GM21528 (cell line): ENCODE data around the gene AGTRAP.

ENCODE experiments used
- ATAC-seq: cut with Tn5 transposase; IDR thresholded peaks from one replicate; pipeline ENCODE4 v1.9.1; 2021; ENCODE audit warnings: mild to moderate bottlenecking, moderate library complexity; ENCODE audit not compliant: unreplicated experiment, low FRiP score

AGTRAP gene

DNA sequence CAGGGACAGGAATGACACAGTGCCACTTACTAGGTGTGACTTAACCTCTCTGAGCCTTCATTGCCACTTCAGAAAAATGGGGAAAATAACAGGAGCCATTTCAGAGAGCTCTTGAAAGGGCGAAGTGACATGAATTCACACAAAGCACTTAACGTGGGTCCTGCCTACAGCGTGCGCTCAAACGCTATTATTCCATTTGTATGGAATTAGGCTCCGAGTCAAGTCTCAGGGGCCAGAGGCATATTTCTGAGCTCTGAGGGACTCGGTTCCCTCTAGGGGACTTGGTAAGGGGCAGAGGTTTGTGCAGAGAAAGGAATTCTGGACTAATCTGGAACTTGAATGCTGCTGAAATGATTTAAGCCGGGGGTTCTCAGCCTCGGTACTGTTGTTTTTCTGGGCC, 30.3 kb upstream of the AGTRAP start:
- ATAC-seq, result no peak

DNA sequence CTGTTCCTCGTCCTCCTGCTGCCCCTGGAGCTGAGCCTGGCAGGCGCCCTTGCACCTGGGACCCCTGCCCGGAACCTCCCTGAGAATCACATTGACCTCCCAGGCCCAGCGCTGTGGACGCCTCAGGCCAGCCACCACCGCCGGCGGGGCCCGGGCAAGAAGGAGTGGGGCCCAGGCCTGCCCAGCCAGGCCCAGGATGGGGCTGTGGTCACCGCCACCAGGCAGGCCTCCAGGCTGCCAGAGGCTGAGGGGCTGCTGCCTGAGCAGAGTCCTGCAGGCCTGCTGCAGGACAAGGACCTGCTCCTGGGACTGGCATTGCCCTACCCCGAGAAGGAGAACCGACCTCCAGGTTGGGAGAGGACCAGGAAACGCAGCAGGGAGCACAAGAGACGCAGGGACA, 29.6 kb upstream of the AGTRAP start:
- ATAC-seq, result no peak

DNA sequence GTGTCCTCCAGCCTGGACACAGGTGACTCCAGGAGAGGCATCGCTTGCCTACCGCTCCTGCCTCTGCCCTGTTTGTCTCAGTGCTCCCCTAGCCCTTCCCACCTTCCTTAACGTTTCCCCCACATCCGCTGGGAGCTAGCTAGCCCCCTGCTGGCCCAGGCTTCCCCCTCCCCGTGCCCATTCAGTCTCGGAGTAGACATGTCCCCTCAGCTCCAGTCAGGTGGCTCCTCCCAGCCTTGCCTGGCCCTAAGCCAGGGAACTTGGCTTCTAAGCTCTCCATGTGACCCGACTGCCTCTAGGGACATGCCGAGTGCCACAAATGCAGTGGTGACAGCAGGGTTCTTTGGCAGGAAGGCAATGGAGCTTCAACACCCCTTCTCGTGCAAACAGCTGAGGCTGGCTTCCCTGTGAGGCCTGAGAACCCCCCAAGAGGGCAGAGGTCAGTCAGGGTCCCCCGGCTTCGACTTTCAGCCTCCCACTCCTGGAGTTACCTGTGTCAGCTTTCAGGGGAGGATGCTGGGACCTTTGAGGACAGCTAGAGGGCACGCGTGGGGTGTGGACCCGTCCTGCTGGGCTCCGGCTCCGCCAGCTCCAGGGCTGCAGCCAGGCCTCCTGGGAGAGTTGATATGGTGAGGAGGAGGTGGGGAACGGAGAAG, 28.2 kb upstream of the AGTRAP start:
- ATAC-seq, result no peak

DNA sequence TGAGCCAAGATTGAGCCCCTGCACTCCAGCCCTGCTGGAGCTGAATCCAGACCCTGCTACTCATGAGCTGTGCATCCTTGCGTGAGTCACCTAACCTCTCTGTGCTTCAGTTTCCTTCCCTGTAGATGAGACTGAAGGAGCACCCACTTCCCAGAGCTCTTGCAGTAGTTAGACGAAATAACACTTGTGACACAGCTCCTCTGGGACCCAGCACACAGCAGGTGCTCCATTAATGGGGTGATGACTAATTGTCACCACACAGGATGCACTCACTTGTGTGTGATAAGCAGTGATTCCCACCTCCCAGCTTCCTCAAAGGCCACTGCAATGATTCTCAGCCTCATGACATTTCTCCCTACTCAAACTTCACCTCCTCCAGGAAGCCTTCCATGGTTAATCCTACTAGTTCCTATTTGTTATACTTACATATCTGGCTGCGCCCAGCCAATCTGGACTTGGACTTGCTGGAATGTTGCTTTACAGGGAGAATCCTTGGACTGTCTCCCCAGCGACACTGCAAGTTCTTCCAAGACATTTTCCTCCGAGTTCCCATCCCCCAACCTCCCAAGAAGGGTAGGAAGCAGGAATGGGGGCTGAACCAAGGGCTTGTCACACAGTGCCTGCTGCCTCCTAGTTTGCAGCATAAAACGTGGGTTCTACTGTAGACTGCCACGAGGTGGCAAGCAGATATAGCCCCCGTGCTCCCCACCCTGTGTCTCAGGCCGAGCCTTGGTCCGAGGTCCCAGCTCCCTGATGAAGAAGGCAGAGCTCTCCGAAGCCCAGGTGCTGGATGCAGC, 27.2 kb upstream of the AGTRAP start:
- ATAC-seq, result no peak

DNA sequence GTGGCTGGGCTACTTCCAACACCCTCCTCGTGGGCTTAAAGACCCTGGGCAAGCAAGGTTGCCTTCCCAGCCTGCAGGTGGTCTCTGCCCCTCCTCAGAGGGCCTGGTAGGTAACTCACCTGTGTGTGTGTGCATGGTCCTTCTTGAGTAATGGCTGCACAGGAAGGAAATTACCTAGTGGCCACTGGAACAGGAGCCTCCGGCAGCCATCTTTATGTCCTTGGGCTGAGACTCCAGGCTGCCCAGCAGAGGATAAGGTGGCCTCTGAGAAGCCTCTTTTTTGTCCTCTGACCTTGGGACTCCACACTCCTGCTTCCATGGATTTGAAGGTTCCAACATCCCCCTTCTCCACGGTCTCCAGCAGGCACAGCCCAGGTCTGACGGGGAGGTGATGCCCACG, 24.4 kb upstream of the AGTRAP start:
- ATAC-seq, result no peak

DNA sequence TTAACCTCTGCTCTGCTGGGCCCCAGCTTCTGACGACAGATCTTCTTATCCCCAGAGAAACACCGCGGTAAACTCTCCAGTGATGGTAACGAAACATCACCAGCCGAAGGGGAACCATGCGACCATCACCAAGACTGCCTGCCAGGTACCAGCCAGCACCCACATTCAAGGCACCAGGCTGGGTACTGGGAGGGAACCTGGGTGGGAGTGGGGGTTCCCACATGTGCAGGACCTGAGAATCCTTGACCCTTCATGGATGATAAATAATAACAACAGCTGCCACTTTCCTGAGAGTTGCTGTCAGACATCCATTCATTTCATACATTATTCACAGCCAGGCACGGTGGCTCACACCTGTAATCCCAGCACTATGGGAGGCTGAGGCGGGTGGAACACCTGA, 23.7 kb upstream of the AGTRAP start:
- ATAC-seq, result no peak

DNA sequence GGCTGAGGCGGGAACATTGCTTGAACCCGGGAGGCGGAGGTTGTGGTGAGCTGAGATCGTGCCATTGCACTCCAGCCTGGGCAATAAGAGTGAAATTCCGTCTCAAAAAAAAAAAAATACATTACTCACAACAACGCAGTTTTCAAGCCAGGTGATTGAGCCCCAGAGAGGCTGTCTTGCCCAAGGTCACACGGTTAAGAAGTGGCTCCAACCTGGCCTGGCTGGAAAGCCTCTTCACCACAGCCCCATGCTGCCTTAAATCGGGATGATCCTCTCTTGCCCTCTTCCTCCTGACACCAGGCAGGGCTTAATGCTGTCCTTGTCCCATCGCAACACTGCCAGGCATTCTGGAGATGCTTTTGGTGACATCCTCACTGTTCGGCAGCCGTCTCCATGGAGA, 22.8 kb upstream of the AGTRAP start:
- no peak for ATAC-seq

DNA sequence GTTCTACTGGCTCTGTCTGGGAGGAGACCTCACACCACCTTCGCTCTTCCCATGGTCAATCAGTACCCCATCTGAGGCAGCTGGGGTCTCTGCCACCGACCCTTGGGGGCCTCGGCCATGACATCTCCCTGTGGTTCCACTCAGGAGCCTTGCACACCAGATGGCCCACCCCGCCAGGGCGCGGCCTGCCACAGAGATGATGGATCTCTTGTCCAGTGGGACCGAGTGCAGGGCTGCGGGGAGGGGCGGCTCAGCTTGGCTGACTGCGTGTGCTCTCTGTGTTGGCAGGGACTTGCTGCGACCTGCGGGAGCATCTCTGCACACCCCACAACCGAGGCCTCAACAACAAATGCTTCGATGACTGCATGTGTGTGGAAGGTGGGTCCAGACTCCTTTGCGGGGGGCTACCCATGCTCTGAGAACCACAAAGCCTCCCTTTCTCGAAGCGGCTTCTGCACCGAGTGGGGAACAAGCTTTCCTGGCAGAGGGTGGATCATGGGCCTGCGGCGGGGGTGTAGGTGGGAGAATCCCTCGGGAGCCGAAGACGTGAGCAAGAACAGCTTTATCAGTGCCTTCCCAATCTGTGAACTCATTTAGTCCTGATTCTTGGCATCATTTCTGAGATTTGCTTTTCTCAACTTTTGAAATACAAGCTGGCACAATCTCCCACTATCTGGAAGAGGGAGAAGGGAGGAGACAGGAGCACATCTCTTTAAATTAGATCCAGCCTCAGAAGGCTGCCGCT, 20.9 kb upstream of the AGTRAP start:
- no peak for ATAC-seq

DNA sequence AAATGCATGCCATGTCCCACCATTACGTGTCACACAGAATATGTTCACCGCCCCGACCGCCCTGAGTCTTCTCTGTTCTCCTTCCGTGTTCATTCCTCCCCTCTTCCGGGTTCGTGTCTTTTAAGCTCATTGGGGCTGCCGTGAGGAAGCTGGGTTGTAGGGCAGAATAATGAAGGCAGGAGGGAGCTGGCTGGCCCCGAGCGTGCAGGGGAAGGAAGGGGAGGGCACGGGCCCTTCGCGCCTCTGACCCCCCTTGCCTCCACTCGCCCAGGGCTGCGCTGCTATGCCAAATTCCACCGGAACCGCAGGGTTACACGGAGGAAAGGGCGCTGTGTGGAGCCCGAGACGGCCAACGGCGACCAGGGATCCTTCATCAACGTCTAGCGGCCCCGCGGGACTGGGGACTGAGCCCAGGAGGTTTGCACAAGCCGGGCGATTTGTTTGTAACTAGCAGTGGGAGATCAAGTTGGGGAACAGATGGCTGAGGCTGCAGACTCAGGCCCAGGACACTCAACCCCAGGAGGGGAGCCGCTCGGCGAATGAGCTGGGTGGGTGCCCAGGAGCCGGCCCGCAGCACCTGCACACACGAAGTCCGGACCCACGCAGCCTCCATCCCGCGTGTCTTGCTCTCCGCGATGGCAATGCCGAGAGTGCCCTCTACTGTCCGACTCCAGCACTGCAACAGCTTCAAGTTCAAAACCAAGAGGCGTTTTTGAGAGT, 16.5 kb upstream of the AGTRAP start:
- peak; percentile 62 for ATAC-seq

DNA sequence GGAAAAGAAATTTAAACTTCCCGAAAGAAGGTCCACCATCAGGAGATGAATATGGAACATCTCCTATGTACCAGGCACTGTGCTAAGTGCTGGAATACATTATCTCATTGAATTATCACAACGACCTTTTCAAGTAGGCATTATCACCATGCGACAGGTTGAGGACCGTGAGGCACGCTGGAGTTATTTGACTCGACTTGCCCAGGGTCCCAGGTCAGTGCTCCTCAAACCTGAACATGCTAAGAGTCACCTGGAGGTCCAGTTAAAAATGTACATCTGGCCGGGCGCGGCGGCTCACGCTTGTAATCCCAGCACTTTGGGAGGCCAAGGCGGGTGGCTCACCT, 15.9 kb upstream of the AGTRAP start:
- no peak for ATAC-seq

DNA sequence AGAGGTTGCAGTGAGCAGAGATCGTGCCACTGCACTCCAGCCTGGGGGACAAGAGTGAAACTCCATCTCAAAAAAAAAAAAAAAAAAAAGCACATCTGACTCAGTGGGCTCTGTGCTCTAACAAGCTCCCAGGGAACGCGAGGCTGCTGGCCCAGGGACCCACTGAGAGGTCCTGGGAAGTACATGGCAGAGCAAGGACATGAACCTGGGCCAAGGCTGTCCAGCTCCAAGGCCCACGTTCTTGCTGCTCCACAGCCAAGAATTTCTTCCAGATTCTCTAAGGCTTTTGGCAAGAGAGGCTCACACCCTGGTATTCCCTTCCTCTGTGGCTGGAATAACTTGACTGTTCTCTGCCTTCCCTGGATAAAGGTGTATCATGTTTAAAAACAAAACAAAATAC, 15.4 kb upstream of the AGTRAP start:
- ATAC-seq, result no peak

DNA sequence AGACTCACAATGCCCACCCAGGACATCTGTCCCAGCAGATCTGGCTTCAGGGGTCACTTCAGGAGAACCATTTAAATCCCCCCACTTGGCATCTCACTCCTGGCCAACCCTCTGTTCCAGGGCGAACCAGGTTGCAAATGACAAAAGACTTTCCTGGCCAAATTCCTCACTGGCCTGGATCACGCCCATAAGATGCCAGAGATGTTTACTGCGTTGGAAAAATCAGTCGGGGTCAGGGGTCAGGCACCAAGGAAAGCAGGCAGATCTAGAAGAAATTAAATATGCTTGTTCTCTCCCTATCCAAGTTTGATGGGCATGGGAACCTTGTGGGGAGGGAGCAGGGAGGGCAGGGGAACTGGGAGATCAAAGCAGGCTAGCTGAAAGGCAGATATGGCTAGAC, 14.6 kb upstream of the AGTRAP start:
- no peak for ATAC-seq

DNA sequence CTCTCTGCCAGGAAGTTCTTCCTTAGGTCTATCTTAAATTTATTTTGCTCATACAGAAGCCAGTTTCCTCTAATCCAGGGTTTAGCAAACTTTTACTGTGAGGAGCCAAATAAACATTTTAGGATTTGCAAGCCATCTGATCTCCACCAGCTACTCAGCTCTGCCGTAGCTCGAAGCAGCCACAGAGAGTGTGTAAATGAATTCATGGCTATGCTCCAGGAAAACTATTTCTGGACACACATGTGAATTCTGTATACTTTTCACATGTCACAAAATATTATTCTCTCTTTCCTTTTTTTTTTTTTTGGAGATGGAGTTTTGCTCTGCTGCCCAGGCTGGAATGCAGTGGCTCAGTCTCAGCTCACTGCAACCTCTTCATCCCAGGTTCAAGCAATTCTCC, 13.4 kb upstream of the AGTRAP start:
- no peak for ATAC-seq

DNA sequence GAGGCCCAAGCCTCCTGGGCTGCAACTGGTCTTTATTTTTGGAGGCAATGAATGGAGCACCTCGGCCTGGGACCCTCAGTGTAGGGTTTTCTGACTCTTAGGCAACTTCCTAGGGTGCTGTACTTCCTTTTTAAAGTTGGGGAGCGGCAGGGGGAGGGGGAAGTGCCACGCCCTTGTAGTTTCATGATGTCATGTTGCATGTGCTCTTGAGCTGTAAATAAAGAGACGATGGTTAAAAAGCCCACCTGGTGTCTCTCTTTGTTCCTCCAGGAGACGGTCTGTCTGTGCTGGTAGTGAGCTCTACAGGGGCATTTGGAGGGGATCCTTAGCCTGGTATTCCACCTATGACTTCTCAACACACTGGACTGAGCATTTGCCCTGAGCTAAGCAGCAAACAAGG, 10.3 kb upstream of the AGTRAP start:
- ATAC-seq, result no peak

DNA sequence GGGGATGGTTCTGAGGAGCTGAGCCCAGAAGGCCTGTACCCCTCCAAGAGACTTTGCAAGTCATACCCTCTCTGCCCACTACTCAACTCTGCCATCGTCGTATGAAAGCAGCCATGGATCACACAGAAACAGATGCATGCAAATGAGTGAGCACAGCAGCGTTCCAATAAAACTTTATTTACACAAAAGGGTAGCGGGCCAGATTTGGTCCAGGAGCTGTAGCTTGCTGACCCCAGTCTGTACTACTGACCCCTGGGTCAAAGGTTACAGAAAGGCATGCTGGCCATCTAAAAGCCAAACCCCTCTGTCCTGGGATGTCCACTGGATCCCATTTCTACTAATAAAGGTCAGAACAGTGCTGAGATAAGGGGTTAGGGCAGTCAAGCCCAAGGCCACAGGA, 8.8 kb upstream of the AGTRAP start:
- ATAC-seq, result no peak

DNA sequence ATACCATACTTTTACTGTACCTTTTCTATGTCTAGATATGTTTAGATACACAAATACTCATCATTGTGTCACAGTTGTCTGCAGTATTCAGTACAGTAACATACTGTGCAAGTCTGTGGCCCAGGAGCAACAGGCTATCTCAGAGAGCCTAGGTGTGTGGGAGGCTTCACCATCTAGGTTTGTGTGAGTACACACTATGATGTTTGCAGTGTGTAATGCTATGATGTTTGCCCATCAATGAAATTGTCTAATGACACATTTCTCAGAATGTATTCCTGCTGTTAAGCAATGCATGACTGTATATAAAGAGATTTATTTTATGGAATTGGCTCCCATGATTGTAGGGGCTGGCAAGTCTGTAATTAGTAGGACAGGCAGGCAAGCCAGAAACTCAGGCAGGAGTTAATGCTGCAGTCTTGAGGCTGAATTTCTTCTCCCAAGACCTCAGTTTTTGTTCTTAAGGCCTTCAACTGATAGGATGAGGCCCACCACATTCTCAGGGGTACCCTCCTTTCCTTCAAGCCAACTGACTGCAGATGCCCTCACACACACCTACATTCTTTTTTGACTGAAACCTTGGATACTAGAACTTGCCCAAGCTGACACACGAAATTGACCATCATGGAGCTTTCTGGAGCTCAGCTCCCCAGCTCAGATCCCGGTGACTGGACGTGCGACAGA, 7.7 kb upstream of the AGTRAP start:
- no peak for ATAC-seq

DNA sequence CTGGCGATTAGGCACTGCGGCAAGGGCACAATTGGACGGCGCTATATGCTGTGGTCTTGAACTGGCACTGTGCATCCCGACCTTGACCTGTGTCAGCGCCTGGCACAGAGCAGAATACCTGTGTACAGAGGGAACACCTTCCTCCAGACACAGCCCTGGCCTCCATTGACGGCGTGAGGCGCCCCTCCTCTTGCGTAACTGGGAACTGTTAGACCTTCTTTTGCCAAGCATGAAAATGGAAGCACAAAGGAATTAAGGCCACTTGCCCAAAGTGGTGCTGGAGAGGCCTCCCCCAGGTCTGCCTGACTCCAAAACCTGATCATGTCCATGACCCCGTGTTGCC, 6.8 kb upstream of the AGTRAP start:
- no peak for ATAC-seq

DNA sequence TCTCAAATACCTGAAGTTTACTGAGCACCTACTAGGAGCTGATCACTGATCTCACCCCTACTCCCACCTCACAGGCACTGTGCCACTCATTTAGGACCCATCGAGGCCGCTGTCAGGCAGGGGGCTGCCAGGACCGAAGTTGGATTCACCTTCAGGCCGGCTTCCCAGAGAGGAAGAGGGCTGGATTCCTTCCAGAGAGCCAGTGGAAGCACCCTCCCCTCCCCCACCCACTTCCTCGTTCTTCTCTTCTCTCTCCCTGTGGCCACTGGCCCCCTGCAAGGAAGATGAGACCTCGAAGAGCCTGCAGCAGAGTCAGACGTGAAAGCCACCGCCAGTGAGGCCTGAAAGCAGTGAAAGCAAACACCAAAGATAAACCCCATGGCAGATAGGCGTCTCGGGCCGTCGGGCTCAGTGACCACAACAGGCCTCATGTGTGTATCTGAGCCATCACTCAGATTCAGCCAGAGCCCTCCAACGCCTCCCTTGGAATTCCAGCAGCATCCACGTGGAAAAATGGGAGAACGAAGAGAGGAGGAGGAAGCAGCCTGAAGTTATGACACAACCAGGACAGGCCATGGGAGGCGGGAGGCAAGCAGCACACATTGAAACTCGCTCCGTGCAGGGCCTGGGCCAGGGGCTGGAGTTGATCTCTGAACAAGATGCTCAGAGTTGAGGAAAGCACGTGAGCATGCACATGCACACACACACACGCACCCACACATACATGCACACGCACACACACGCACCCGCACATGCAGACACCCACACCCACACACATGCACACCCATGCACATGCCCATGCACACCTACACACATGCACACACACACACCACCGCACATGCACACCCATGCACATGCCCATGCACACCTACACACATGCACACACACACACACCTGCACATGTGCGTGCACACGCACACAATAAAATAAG, 6.2 kb upstream of the AGTRAP start:
- ATAC-seq, result no peak

DNA sequence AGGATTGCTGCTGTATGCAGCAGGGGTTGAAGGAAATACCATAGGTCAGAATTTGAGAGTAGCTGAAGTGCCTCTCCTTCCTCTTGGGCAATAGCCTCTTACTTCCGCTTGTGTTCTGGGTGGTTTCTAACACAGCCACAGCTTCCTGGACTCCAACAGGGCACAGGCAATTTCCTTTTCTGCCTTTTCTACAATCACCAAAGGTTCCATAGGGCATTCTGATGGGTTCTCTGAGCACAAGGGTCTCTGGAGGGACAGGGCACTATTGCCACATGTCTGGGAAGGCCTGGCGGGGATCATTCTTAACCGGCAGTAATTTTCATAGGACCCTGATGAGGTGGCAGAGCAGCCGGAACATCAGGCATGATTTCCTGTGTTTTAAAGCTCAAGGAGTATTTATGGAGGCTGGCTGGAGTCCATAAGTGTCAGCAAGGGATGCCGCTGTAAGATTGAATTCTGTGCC, 5.5 kb upstream of the AGTRAP start:
- ATAC-seq, result no peak
